ENCODE data around the gene PMCH. TPM values are rescaled to one million over a fixed set of nuclear protein-coding genes. Genes with fewer than 3 reads are reported as not detected.

The PMCH gene
- total and polyA plus RNA-seq, 2 of the 8 experiments (the other 6 are each of a cell fraction or from before 2014, with no cell fraction given) = not detected

DNA sequence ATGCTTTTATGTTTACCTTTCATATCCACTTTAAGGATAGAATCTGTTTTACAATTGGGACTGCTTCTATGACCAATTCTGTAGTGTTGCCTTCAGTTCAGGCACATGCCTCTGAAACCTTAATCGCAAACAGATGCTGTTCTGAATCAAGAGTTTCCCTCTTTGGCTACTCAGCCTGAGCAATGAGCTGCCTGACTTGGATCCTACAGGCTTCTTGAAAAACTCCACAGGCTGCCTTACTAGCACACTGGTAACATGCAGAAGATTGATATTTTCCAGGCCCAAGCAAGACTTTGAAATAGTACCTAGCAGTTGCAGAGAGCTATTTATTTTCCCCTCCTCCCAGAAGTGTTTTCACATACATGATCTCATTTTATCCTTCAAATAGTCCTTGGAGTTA, 34.8 kb upstream of the PMCH start (continued):
- TF ChIP-seq, protein P1, sequence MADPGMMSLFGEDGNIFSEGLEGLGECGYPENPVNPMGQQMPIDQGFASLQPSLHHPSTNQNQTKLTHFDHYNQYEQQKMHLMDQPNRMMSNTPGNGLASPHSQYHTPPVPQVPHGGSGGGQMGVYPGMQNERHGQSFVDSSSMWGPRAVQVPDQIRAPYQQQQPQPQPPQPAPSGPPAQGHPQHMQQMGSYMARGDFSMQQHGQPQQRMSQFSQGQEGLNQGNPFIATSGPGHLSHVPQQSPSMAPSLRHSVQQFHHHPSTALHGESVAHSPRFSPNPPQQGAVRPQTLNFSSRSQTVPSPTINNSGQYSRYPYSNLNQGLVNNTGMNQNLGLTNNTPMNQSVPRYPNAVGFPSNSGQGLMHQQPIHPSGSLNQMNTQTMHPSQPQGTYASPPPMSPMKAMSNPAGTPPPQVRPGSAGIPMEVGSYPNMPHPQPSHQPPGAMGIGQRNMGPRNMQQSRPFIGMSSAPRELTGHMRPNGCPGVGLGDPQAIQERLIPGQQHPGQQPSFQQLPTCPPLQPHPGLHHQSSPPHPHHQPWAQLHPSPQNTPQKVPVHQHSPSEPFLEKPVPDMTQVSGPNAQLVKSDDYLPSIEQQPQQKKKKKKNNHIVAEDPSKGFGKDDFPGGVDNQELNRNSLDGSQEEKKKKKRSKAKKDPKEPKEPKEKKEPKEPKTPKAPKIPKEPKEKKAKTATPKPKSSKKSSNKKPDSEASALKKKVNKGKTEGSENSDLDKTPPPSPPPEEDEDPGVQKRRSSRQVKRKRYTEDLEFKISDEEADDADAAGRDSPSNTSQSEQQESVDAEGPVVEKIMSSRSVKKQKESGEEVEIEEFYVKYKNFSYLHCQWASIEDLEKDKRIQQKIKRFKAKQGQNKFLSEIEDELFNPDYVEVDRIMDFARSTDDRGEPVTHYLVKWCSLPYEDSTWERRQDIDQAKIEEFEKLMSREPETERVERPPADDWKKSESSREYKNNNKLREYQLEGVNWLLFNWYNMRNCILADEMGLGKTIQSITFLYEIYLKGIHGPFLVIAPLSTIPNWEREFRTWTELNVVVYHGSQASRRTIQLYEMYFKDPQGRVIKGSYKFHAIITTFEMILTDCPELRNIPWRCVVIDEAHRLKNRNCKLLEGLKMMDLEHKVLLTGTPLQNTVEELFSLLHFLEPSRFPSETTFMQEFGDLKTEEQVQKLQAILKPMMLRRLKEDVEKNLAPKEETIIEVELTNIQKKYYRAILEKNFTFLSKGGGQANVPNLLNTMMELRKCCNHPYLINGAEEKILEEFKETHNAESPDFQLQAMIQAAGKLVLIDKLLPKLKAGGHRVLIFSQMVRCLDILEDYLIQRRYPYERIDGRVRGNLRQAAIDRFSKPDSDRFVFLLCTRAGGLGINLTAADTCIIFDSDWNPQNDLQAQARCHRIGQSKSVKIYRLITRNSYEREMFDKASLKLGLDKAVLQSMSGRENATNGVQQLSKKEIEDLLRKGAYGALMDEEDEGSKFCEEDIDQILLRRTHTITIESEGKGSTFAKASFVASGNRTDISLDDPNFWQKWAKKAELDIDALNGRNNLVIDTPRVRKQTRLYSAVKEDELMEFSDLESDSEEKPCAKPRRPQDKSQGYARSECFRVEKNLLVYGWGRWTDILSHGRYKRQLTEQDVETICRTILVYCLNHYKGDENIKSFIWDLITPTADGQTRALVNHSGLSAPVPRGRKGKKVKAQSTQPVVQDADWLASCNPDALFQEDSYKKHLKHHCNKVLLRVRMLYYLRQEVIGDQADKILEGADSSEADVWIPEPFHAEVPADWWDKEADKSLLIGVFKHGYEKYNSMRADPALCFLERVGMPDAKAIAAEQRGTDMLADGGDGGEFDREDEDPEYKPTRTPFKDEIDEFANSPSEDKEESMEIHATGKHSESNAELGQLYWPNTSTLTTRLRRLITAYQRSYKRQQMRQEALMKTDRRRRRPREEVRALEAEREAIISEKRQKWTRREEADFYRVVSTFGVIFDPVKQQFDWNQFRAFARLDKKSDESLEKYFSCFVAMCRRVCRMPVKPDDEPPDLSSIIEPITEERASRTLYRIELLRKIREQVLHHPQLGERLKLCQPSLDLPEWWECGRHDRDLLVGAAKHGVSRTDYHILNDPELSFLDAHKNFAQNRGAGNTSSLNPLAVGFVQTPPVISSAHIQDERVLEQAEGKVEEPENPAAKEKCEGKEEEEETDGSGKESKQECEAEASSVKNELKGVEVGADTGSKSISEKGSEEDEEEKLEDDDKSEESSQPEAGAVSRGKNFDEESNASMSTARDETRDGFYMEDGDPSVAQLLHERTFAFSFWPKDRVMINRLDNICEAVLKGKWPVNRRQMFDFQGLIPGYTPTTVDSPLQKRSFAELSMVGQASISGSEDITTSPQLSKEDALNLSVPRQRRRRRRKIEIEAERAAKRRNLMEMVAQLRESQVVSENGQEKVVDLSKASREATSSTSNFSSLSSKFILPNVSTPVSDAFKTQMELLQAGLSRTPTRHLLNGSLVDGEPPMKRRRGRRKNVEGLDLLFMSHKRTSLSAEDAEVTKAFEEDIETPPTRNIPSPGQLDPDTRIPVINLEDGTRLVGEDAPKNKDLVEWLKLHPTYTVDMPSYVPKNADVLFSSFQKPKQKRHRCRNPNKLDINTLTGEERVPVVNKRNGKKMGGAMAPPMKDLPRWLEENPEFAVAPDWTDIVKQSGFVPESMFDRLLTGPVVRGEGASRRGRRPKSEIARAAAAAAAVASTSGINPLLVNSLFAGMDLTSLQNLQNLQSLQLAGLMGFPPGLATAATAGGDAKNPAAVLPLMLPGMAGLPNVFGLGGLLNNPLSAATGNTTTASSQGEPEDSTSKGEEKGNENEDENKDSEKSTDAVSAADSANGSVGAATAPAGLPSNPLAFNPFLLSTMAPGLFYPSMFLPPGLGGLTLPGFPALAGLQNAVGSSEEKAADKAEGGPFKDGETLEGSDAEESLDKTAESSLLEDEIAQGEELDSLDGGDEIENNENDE (IDR thresholded peaks at IDR 0.05; ENCODE audit: insufficient replicate concordance, low read length) = no peak
- no peak for TF ChIP-seq RBBP5 (IDR thresholded peaks at IDR 0.05; ENCODE audit: borderline replicate concordance, low read depth, low read length)
- no peak for TF ChIP-seq RXRA (IDR thresholded peaks at IDR 0.05; ENCODE audit: insufficient read depth, low read depth, low read length)
- no peak for TF ChIP-seq EZH2 (IDR thresholded peaks at IDR 0.05; ENCODE audit: low read depth, low read length, severe bottlenecking)
- no peak for TF ChIP-seq BACH1 (IDR thresholded peaks at IDR 0.05; ENCODE audit: low read length)
- no peak for TF ChIP-seq BRCA1 (IDR thresholded peaks at IDR 0.05; ENCODE audit: low read depth, low read length)
- no peak for TF ChIP-seq SP2 (IDR thresholded peaks at IDR 0.05; ENCODE audit: low read length)
- TF ChIP-seq, protein P2, sequence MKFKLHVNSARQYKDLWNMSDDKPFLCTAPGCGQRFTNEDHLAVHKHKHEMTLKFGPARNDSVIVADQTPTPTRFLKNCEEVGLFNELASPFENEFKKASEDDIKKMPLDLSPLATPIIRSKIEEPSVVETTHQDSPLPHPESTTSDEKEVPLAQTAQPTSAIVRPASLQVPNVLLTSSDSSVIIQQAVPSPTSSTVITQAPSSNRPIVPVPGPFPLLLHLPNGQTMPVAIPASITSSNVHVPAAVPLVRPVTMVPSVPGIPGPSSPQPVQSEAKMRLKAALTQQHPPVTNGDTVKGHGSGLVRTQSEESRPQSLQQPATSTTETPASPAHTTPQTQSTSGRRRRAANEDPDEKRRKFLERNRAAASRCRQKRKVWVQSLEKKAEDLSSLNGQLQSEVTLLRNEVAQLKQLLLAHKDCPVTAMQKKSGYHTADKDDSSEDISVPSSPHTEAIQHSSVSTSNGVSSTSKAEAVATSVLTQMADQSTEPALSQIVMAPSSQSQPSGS (IDR thresholded peaks at IDR 0.05; ENCODE audit: low read length) = no peak
- TF ChIP-seq POLR2AphosphoS5 (IDR thresholded peaks at IDR 0.05; ENCODE audit: low read depth, low read length) = no peak
